Measurements from ENCODE around the gene SHLD1.

The SHLD1 gene

DNA sequence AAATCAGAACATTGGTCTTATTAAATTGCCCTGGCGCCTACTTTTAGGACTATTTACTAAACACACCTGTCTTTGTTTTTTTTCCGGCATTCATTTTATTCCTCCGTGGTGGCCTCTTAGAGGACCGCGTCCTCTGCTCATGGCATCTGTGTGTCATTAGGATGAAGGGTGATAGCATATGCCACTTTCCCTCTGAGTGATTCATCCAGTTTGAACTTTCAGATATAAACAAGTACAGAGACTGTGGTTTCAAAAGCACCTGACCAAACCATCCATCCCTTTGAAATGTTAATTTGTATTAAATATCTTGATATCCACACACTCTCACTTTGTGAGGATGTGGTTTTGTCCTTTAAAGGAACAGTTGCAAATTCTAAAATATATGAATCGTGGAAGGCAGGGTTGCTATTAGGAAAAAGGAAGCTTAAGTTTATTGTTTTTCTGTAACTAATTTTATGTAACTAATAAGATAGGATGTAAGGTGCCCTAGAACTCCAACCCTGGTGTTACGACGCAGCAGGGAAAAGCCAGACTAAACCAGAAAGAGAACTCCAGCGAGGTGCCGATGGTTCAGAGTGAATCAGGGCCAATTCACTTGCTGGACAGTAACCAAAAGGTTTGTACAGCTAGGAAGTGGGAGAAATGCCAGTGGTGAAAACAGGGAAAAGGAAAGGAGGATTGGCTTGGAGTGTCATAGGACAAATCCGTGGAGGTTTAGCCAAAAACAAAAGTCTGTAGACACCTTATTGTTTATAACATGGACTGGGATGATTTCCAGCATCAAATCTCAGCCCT is 98.7 kb downstream of the SHLD1 start:
- no peak for DNase-seq (ENCODE audit: low read depth in 3 of 3)

DNA sequence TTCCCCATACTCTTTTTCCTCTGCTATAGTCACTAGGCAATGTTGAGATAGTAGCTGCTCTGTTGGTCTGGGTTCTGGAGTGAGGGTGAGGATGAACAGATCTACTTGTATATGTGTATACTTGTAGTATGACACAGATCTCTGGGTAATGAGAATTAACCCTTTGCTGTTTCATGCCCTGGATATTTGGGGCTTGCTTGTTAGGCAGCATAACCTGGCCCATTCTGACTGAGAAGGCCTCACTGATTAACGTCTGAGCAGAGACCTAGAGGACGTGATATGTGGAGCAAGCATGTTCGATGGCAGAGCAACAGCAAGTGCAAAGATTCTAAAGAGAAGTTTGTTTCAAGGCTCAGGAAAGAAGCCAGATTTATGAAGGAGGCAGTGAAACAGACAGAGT is 105.7 kb downstream of the SHLD1 start:
- DNase-seq (ENCODE audit: low read depth in 3 of 3): no peak

- no peak for DNase-seq (ENCODE audit: low read depth in 3 of 3)
Measured at GRCh38 chr20:5859608-5860007, 109.4 kb downstream of the SHLD1 start.

DNA sequence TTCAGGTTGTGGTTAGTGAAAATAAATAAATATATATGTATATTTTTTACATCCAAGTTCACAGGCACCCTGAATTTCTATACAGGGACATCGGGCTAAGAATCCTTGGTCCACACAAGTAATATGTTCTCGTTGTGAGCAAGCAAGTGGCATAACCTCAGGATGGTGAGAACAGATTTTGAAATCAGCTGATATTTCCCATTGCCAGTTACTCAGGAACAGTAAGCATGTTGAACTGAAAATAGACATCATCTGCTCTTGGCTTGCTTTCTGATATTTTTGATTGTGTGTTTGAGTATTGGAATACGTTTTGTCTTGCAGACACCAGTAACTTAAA is 112.5 kb downstream of the SHLD1 start:
- DNase-seq (ENCODE audit: low read depth in 3 of 3): no peak

DNA sequence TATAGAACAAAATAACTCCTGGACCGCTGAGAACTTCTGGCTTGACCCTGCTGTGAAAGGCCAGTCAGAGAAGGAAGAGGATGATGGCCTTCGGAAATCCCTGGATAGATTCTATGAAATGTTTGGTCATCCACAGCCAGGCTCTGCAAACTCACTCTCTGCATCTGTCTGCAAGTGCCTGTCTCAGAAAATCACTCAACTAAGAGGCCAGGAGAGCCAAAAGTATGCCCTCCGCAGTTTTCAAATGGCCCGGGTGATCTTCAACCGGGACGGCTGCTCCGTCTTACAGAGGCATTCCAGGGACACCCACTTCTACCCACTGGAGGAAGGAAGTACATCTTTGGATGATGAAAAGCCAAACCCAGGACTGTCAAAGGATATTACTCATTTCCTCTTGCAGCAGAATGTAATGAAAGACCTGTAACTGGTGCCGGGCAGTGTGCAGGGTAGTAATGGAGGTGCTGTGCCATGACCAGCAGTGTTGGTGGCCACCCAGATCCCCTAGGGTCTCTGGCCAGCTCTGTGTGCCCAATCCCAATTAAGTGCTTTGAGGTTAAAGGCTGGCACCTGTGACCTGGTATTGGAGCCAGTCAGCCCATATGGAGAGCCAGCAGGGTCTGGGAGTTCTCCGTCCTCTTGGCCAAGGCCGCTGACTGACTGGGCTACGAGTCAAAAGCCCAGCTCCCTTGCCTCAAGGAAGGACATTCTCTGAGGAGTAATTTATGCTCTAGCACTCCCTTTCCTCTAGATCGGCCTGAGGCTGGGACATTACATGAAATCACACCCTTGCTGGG is 113.0 kb downstream of the SHLD1 start:
- DNase-seq (ENCODE audit: low read depth in 3 of 3): peak in 1 of 3 experiments; percentile 0

DNA sequence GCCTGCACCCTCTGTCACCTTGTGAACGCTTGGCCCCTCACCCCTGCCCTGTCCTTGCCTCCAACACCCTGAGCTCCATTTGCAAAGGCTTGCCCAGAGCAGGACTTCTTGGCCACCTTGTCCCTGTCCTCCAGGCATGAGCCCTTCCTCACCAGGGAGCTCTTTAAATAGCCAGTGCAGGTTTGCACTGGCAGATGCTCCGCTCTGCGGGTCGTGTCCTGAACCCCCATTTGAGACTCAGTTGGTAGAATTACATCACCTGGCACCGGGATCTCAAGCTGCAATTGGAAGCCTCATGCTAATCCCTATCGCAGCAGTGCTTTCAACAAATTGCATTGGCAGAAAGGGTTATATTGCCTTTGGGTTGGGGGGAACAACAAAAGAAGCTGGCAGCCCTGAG is 114.2 kb downstream of the SHLD1 start:
- DNase-seq (ENCODE audit: low read depth in 3 of 3): no peak

- no peak for DNase-seq (ENCODE audit: low read depth in 3 of 3)
Measured at GRCh38 chr20:5864873-5865587, 114.8 kb downstream of the SHLD1 start.

DNA sequence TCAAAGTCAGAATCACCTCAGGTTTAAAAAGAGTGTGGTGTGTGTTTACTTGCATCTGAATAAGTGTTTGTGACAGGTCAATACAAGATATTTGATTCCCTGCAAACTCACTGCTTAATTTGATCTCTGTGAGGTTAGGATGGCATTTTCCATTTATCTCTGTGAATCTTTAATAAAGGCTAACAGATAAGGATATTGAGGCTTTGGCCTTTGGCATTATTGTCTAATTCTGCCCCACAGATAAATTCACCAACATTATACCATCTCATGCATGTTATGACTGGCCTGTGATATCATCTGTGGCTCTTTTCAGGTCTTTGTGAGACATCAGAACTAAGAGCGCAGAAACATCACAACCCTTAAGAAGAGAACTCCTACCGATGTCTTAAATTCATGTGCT is 115.4 kb downstream of the SHLD1 start:
- DNase-seq (ENCODE audit: low read depth in 3 of 3): no peak

DNA sequence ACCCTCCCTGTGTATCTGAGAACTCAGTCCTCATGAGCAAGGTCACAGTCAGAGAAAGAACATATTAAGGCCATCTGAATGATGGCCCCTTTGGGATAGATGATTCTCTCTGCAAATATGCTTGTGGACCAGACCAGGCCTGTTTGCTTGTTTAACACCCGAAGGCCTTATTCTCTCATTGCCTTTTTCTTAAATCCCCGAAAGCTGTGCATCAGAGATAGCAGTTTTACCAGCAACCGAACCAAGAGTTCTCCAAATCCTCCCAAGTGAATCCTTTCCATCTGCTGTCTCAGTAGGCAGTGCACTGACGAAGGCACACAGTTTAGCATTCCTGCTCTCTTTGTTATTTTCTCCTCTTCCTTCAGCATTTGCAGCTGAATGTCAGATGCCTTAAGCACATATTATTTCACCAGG is 120.4 kb downstream of the SHLD1 start:
- DNase-seq (ENCODE audit: low read depth in 3 of 3): no peak

GRCh38 chr20:5871459-5872410 is 121.5 kb downstream of the SHLD1 start:
- DNase-seq (ENCODE audit: low read depth in 3 of 3): no peak

- DNase-seq (ENCODE audit: low read depth in 3 of 3): no peak
Measured at GRCh38 chr20:5877128-5877527, 126.9 kb downstream of the SHLD1 start.

DNA sequence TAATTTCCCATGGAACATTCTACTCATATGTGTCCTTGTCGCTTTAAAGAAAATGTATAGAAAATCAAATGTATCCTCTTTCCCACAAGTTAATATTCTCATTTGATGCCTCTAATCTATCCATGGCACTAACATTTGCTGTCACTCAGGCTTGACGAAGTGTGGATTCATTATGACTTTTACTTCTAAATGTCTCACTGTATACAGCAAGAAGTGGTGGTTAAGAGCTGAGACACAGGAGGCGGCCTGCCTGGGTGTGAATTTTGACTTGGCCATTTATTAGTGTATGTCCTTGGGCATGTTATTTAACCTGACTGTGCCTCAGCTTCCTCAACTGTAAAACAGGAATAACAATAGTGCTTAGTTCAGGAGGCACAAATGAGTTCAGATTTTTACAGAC is 130.1 kb downstream of the SHLD1 start:
- no peak for DNase-seq (ENCODE audit: low read depth in 3 of 3)

DNA sequence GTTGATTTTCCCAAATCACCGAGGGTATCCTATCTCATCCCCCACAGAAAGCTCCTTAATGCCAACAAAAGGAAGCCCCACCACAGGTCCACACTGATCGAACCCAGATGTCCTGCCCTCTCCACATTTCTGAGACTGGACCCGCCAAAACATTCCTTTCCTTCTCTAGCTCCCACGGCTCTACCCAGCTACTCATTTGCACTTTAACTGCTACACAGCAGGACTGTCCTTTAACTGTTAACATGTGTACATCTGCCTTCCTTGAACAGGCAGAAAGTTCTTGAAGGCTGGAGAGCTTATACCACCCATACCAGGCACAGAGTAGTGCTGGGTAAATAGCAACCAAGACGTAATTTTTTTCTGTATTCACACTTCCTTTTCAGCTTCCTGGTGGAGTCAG is 131.5 kb downstream of the SHLD1 start:
- no peak for DNase-seq (ENCODE audit: low read depth in 3 of 3)

DNA sequence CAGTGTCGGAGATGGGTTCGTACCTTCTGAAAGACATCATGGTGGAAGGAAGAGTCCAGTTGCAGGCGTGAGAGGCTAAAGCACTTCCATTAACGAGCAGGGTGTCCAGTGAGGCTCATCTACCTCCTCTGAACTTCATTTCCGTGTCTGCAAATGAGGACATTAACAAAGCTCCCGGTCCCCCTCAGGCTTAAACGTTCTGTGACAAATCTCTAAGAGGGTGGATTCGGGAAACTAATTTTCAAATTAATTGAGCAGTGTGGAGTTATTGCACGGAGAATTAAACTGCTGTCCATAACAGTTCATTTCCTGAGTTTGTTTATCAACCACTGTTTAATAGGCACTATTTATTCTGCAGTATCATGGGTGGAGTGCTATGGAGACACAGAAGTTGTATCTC is 132.0 kb downstream of the SHLD1 start:
- DNase-seq (ENCODE audit: low read depth in 3 of 3): no peak

DNA sequence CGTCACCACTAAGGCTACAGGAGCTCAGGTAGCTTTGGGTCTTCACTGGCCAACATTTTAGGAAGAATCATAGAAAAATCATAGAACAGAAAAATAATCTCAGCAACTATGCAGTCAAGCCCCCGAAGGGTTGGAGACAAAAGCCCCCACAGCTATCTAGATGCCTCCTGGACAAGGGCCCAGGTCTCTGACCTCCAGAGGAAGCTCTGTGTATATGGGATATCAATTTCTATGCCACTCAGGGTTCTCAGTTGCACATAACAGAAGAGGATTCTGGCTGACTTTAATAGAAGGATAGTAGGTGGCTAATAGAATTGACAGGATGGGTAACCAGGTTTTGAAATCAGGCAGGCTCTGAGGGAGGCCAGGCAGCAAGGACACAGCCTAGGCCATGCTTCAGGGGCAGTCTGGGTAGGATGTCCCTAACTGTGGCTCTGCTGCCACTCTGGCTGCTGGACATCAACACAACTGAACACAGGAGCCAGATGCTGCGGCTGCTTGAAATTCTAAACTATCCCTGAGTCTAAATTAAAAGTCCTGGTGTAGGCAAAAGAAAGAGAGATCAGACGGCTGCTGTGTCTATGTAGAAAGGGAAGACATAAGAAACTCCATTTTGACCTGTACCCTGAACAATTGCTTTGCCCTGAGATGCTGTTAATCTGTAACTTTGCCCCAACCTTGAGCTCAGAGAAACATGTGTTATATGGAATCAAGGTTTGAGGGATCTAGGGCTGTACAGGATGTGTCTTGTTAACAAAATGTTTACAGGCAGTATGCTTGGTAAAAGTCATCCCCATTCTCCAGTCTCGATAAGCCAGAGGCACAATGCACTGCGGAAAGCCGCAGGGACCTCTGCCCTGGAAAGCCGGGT is 134.5 kb downstream of the SHLD1 start:
- no peak for DNase-seq (ENCODE audit: low read depth in 3 of 3)

- DNase-seq (ENCODE audit: low read depth in 3 of 3): no peak
Measured at GRCh38 chr20:5885866-5886265, 135.7 kb downstream of the SHLD1 start.

GRCh38 chr20:5886788-5887187 is 136.6 kb downstream of the SHLD1 start:
- DNase-seq (ENCODE audit: low read depth in 3 of 3): no peak

- DNase-seq (ENCODE audit: low read depth in 3 of 3): no peak
Measured at GRCh38 chr20:5887386-5887785, 137.2 kb downstream of the SHLD1 start.

- DNase-seq (ENCODE audit: low read depth in 3 of 3): no peak
Measured at GRCh38 chr20:5888041-5888440, 137.8 kb downstream of the SHLD1 start.

- DNase-seq (ENCODE audit: low read depth in 3 of 3): no peak
Measured at GRCh38 chr20:5890773-5891441, 140.7 kb downstream of the SHLD1 start.

Measured in stimulated activated CD4-positive, alpha-beta T cell treated with anti-CD3 and anti-CD28 coated beads, TNF-alpha, amount 100 ng/mL, for 24 hours (primary cell).